Endodermal cell (in vitro differentiated cells): ENCODE measurements around the gene ZNF292. TPM values are rescaled to one million over a fixed set of nuclear protein-coding genes. Genes with fewer than 3 reads are reported as not detected.
"Not testable (repeated sequence)": the region's sequence is repeated elsewhere in the genome, so short reads cannot be mapped to it uniquely, and the experiment has no call there.

Experiments used
- DNase-seq: peaks from one replicate; pipeline ENCODE4 v3.0.0-alpha.2; 2017
- H3K27ac ChIP-seq: 2 replicates; pipeline ENCODE4 v1.5.1; 2013; ENCODE audit warnings: mild to moderate bottlenecking, low read depth, low read length, moderate library complexity
- H3K27me3 ChIP-seq: 2 replicates; pipeline ENCODE4 v1.6.1; 2013; ENCODE audit warnings: mild to moderate bottlenecking, low read length, moderate library complexity; ENCODE audit not compliant: insufficient read depth, control insufficient read depth, poor library complexity, severe bottlenecking
- H3K36me3 ChIP-seq: 2 replicates; pipeline ENCODE4 v1.7.0; 2013; ENCODE audit warnings: mild to moderate bottlenecking, low read length, moderate library complexity; ENCODE audit not compliant: control insufficient read depth, insufficient read depth
- H3K4me1 ChIP-seq: one replicate; pipeline ENCODE4 v1.7.0; 2013; ENCODE audit warnings: low read length; ENCODE audit not compliant: control insufficient read depth, insufficient read depth
- H3K4me3 ChIP-seq: 2 replicates; pipeline ENCODE4 v1.5.1; 2013; ENCODE audit warnings: mild to moderate bottlenecking, low read length, moderate library complexity
- H3K9ac ChIP-seq: 2 replicates; pipeline ENCODE4 v1.6.1; 2013; ENCODE audit warnings: mild to moderate bottlenecking, low read length, moderate library complexity; ENCODE audit not compliant: poor library complexity, severe bottlenecking; ENCODE audit errors: extremely low read depth
- H3K9me3 ChIP-seq: 2 replicates; pipeline ENCODE4 v1.6.1; 2013; ENCODE audit warnings: mild to moderate bottlenecking, low read length, moderate library complexity; ENCODE audit not compliant: control insufficient read depth
- H3K27ac Mint-ChIP-seq: 2 replicates; pipeline ENCODE4 v1.8.0; 2020; ENCODE audit warnings: mixed read lengths
- H3K27me3 Mint-ChIP-seq: 2 replicates; pipeline ENCODE4 v1.8.0; 2021; ENCODE audit warnings: mild to moderate bottlenecking, mixed read lengths; ENCODE audit not compliant: insufficient read depth
- H3K36me3 Mint-ChIP-seq: 2 replicates; pipeline ENCODE4 v1.8.0; 2020; ENCODE audit warnings: low read depth, mixed read lengths
- H3K4me1 Mint-ChIP-seq: 2 replicates; pipeline ENCODE4 v1.8.0; 2020; ENCODE audit warnings: mixed read lengths
- H3K4me3 Mint-ChIP-seq: 2 replicates; pipeline ENCODE4 v1.8.0; 2020; ENCODE audit warnings: mild to moderate bottlenecking, moderate library complexity, mixed read lengths
- H3K9me3 Mint-ChIP-seq: 2 replicates; pipeline ENCODE4 v1.8.0; 2020; ENCODE audit warnings: mild to moderate bottlenecking, mixed read lengths
- CTCF ChIP-seq: fragments of 200-600 bp; sonication (generic); conservative IDR thresholded peaks from 2 replicates; pipeline ENCODE4 v1.5.0; 2021; ENCODE audit warnings: antibody characterized with exemption, mild to moderate bottlenecking
- WGBS, 2 experiments: methylation state at CpG; one replicate each; pipeline versions ENCODE4 v1.1.5 to v1.1.7; 2013; ENCODE audit warnings: missing lambda C conversion rate in 2 of 2, mixed read lengths in 1 of 2; ENCODE audit not compliant: insufficient coverage in 1 of 2, insufficient read length in 1 of 2; 5-methylcytosine and 5-hydroxymethylcytosine counted together
- total RNA-seq, 2 donors: library from RNA; stranded (reverse); fragmentation: NEBNext Ultra II Directional in 1 of 2; extraction: Animal tissue kit (Norgen Biotek cat#: 25700) in 1 of 2; gene quantifications; 2 replicates in 1 of 2; 3 replicates in 1 of 2; pipeline ENCODE4 v1.2.1, GENCODE V29; 2021

The ZNF292 gene
- total RNA-seq, 2 donors from 2014 or later, result 45.9 to 50.2 TPM

DNA sequence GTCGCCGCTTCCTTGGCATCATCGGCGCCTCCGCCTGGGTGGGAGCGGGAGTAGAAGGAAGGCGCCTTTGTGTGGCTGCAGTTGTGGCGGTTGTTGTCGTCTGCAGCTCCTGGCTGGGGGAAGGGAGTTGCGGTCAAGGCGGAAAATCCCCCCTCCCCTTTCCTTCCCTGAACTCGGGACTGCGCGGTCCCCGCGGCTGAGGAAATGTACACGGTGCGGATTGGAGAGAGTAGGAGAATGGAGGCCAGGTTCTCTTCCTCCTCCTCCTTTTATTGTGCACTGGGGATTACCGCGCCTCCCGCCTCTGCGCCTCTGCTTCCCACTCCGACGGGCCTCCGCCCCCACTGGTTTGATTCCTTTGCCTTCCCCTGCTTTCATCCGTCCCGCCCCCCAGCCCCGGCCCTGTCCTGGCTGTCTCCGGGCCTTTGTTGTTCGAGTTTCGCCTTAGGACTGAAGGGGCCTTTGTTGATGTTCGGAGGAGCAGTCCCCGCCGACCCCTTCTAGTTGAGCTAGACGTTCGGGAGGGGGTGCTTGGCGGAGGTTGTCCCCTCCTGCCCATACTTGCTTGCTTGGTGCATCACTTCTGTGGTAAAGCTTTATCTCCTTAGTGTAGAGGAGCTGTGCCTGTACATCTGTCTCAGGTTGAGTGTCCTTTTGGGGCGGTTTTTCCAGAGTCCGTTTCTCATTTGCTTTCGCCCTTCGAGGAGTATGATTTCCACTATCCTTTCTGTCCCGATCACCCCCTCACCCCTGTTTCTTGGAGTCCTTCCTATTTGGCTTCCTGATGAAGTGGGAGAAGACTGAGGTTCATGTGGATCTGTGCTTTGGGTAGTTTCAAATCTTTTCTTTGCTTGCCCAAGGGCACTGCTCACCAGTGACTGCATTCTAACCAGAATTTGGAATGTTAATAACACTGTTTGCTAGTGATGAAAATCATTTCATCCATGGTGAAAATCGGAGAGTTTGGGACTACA lies 764 bp downstream of the ZNF292 start:
- peak overlapping the region; percentile 96 for H3K4me3 Mint-ChIP-seq
- H3K9me3 Mint-ChIP-seq, result no peaks in the 10 kb centered on the region
- H3K4me3 ChIP-seq, result peak overlapping the region; percentile 100
- peak; percentile 89 for DNase-seq
- peak overlapping the region; percentile 99 for H3K27ac Mint-ChIP-seq
- H3K27me3 Mint-ChIP-seq, result peaks cover 19% of the 10 kb centered on the region
- H3K9me3 ChIP-seq, result peaks cover 4% of the 10 kb centered on the region
- TF ChIP-seq CTCF, result peak; percentile 23
- H3K36me3 ChIP-seq, result peaks cover 23% of the 10 kb centered on the region
- no peaks in the 10 kb centered on the region for H3K4me1 ChIP-seq
- H3K27me3 ChIP-seq, result peaks cover 5% of the 10 kb centered on the region
- H3K27ac ChIP-seq, result peak overlapping the region; percentile 95
- WGBS, 2 experiments, result 0% methylated on average over 3 to 37 of the region's 43 CpGs
- H3K4me1 Mint-ChIP-seq, result peaks cover 19% of the 10 kb centered on the region
- H3K9ac ChIP-seq, result peak overlapping the region; percentile 96
- H3K36me3 Mint-ChIP-seq, result peaks cover 9% of the 10 kb centered on the region

DNA sequence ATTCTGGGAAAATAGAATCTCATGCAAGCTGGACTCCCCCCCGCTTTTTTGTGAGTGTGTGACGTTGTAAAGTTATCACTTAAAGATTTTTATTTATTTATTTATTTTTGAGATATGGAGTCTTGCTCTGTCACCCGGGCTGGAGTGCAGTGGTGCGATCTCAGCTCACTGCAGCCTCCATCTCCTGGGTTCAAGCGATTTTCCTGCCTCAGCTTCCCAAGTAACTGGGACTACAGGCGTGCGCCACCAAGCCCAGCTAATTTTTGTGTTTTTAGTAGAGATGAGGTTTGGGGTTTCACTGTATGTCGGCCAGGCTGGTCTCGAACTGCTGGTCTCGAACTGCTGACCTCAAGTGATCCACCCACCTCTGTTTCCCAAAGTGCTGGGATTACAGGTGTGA lies 2.2 kb downstream of the ZNF292 start:
- H3K4me1 ChIP-seq, H3K9me3 Mint-ChIP-seq, H3K4me3 Mint-ChIP-seq, H3K9ac ChIP-seq, H3K27ac ChIP-seq, DNase-seq, H3K27ac Mint-ChIP-seq, H3K27me3 ChIP-seq, H3K9me3 ChIP-seq, H3K36me3 Mint-ChIP-seq: not testable (repeated sequence)
- Mint-ChIP-seq H3K27me3 (peaks cover 15% of the 10 kb centered on the region), H3K4me1 (peaks cover 16% of the 10 kb centered on the region)
- Histone ChIP-seq H3K36me3 (peaks cover 29% of the 10 kb centered on the region), H3K4me3 (peak overlapping the region; percentile 100)
- WGBS, 2 experiments, result 89 to 93% methylated on average over 4 to 10 of the region's 10 CpGs

DNA sequence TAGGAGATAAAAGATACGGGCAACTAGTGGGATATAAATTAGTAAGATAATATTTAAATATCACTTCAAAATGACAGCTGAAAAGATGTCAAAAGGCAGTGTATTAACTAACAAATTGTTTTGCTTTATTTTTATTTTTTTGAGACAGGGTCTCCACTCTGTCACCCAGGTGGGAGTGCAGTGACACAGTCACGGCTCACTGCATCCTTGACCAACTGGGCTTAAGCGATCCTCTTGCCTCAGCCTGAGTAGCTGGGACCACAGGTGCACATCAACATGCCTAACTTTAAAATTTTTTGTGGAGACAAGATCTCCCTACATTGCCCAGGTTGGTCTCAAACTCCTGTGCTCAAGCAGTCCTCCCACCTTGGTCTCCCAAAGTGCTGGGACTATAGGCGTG lies 5.9 kb downstream of the ZNF292 start:
- no peaks in the 10 kb centered on the region for H3K27me3 Mint-ChIP-seq
- 91 to 98% methylated on average over 2 to 4 of the region's 4 CpGs for WGBS, 2 experiments

More for the DNA sequence above, 5.9 kb downstream of the ZNF292 start:
- Histone ChIP-seq H3K4me1 (peaks cover 6% of the 10 kb centered on the region), H3K4me3 (no peak overlapping the region), H3K27me3 (no peaks in the 10 kb centered on the region), H3K36me3 (peaks cover 29% of the 10 kb centered on the region), H3K27ac (no peak overlapping the region), H3K9ac (no peak overlapping the region), H3K9me3 (peaks cover 4% of the 10 kb centered on the region)
- Mint-ChIP-seq H3K4me3 (no peak overlapping the region), H3K9me3 (no peaks in the 10 kb centered on the region), H3K36me3 (peaks cover 12% of the 10 kb centered on the region), H3K27ac (no peak overlapping the region), H3K4me1 (peaks cover 23% of the 10 kb centered on the region)
- TF ChIP-seq CTCF, result no peak
- DNase-seq, result no peak
